Activated CD8-positive, alpha-beta memory T cell treated with anti-CD3 and anti-CD28 coated beads, Interleukin-2, amount 50 U/mL, for 48 hours (primary cell): ENCODE data around the gene TBC1D16.

Source experiments
- DNase-seq: peaks from one replicate; pipeline ENCODE4 v3.0.0-alpha.2; 2020

TBC1D16 gene

GRCh38 chr17:80024206-80024972, 11.3 kb downstream of the TBC1D16 start:
- DNase-seq: no peak

- DNase-seq: no peak
Observed at GRCh38 chr17:80023481-80024205, 12.0 kb downstream of the TBC1D16 start.

GRCh38 chr17:80021600-80021999, 14.1 kb downstream of the TBC1D16 start:
- DNase-seq: no peak

GRCh38 chr17:80018917-80019651, 16.6 kb downstream of the TBC1D16 start:
- no peak for DNase-seq

- DNase-seq: no peak
Observed at GRCh38 chr17:80017226-80018010, 18.3 kb downstream of the TBC1D16 start.

- no peak for DNase-seq
Observed at GRCh38 chr17:80012765-80013741, 22.6 kb downstream of the TBC1D16 start.

GRCh38 chr17:80011989-80012555, 23.6 kb downstream of the TBC1D16 start:
- DNase-seq: no peak

GRCh38 chr17:80010283-80010858, 25.3 kb downstream of the TBC1D16 start:
- no peak for DNase-seq

GRCh38 chr17:80009391-80010282, 26.0 kb downstream of the TBC1D16 start:
- no peak for DNase-seq

- no peak for DNase-seq
Observed at GRCh38 chr17:80008848-80009247, 26.8 kb downstream of the TBC1D16 start.

- DNase-seq: peak; percentile 95
Observed at GRCh38 chr17:80008383-80008840, 27.3 kb downstream of the TBC1D16 start.

GRCh38 chr17:80007939-80008338, 27.7 kb downstream of the TBC1D16 start:
- no peak for DNase-seq

- no peak for DNase-seq
Observed at GRCh38 chr17:80006811-80007752, 28.6 kb downstream of the TBC1D16 start.

GRCh38 chr17:80006339-80006720, 29.3 kb downstream of the TBC1D16 start:
- no peak for DNase-seq

- DNase-seq: peak; percentile 79
Observed at GRCh38 chr17:80005360-80006338, 30.0 kb downstream of the TBC1D16 start.

- no peak for DNase-seq
Observed at GRCh38 chr17:80003969-80004368, 31.7 kb downstream of the TBC1D16 start.
